ENCODE measurements around the gene CFAP46.

Gene CFAP46

GRCh38 chr10:132980426-132981172 is 38.2 kb upstream of the CFAP46 start:
- DNase-seq = no peak

- no peak for DNase-seq
These were observed 37.4 kb upstream of the CFAP46 start for GRCh38 chr10:132979491-132980425.

GRCh38 chr10:132978542-132978941 is 36.2 kb upstream of the CFAP46 start:
- no peak for DNase-seq

- no peak for DNase-seq
These were observed 35.4 kb upstream of the CFAP46 start for GRCh38 chr10:132977807-132978206.

- DNase-seq = no peak
These were observed 34.7 kb upstream of the CFAP46 start for GRCh38 chr10:132977076-132977475.

GRCh38 chr10:132975831-132976682 is 33.7 kb upstream of the CFAP46 start:
- no peak for DNase-seq

GRCh38 chr10:132974886-132975830 is 32.8 kb upstream of the CFAP46 start:
- DNase-seq = no peak

GRCh38 chr10:132974249-132974796 is 32.0 kb upstream of the CFAP46 start:
- DNase-seq = no peak

- no peak for DNase-seq
These were observed 31.5 kb upstream of the CFAP46 start for GRCh38 chr10:132973903-132974241.

GRCh38 chr10:132972986-132973902 is 30.9 kb upstream of the CFAP46 start:
- DNase-seq = no peak

GRCh38 chr10:132972149-132972985 is 30.0 kb upstream of the CFAP46 start:
- no peak for DNase-seq

GRCh38 chr10:132971448-132972148 is 29.2 kb upstream of the CFAP46 start:
- no peak for DNase-seq

GRCh38 chr10:132970641-132971438 is 28.5 kb upstream of the CFAP46 start:
- DNase-seq = no peak

- DNase-seq = no peak
These were observed 25.2 kb upstream of the CFAP46 start for GRCh38 chr10:132967540-132967939.

- no peak for DNase-seq
These were observed 23.2 kb upstream of the CFAP46 start for GRCh38 chr10:132965411-132966057.

All from amygdala (tissue), 56 donors.